PFSK-1 (cell line): ENCODE measurements around the gene SRSF2.

ENCODE experiments used
- FOXP2 ChIP-seq: optimal IDR thresholded peaks from 2 replicates; pipeline ENCODE3; 2011; ENCODE audit warnings: borderline replicate concordance, control low read depth, inconsistent platforms; ENCODE audit not compliant: insufficient read depth; ENCODE audit errors: extremely low read length, extremely low read depth
- POLR2AphosphoS5 ChIP-seq: IDR thresholded peaks from 2 replicates; pipeline ENCODE4 v1.6.1; 2012; ENCODE audit warnings: low read depth, mild to moderate bottlenecking, control low read depth, low read length, moderate library complexity
- REST ChIP-seq, 2 experiments: IDR thresholded peaks; 2 replicates each; pipeline versions ENCODE4 v1.6.1 to v1.8.0; 2011 to 2012; ENCODE audit warnings: low read depth in 2 of 2, low read length in 2 of 2, control low read depth in 1 of 2, inconsistent platforms in 1 of 2, mild to moderate bottlenecking in 1 of 2, moderate library complexity in 1 of 2; ENCODE audit not compliant: insufficient read depth in 1 of 2
- SIN3A ChIP-seq: IDR thresholded peaks from 2 replicates; pipeline ENCODE4 v1.6.1; 2012; ENCODE audit warnings: mild to moderate bottlenecking, low read length, moderate library complexity, borderline replicate concordance; ENCODE audit not compliant: insufficient read depth
- TAF1 ChIP-seq: IDR thresholded peaks from 2 replicates; pipeline ENCODE4 v1.6.1; 2012; ENCODE audit warnings: low read length, control low read depth, borderline replicate concordance; ENCODE audit not compliant: insufficient read depth

The SRSF2 gene

GRCh38 chr17:76772842-76773525 lies 35.9 kb upstream of the SRSF2 start:
- TF ChIP-seq TAF1 (0 out of 2 replicates have a peak, but pooled peaks have one; percentile 32), SIN3A (no peak), FOXP2 (no peak), POLR2AphosphoS5 (peak; percentile 29; the same call in 1 of the 2 replicates), REST (IDR thresholded peaks at IDR 0.05; ENCODE audit: insufficient read depth in 1 of 2, low read depth in 2 of 2, low read length in 2 of 2) (no peak)

GRCh38 chr17:76758570-76758969 lies 21.4 kb upstream of the SRSF2 start:
- no peak for TF ChIP-seq TAF1
- TF ChIP-seq REST (IDR thresholded peaks at IDR 0.05; ENCODE audit: insufficient read depth in 1 of 2, low read depth in 2 of 2, low read length in 2 of 2): no peak
- no peak for TF ChIP-seq POLR2AphosphoS5
- TF ChIP-seq SIN3A: no peak
- no peak for TF ChIP-seq FOXP2

GRCh38 chr17:76757256-76757655 lies 20.1 kb upstream of the SRSF2 start:
- TF ChIP-seq SIN3A (no peak), POLR2AphosphoS5 (no peak), TAF1 (no peak), FOXP2 (no peak), REST (IDR thresholded peaks at IDR 0.05; ENCODE audit: insufficient read depth in 1 of 2, low read depth in 2 of 2, low read length in 2 of 2) (no peak)

GRCh38 chr17:76755285-76755684 lies 18.2 kb upstream of the SRSF2 start:
- TF ChIP-seq POLR2AphosphoS5 (no peak), REST (IDR thresholded peaks at IDR 0.05; ENCODE audit: insufficient read depth in 1 of 2, low read depth in 2 of 2, low read length in 2 of 2) (no peak), FOXP2 (no peak), SIN3A (no peak), TAF1 (no peak)
